HepG2 (cell line): Measurements from ENCODE around the gene VEZF1.

Experiments used
- GABPB1 ChIP-seq: IDR thresholded peaks from 2 replicates; pipeline ENCODE4 v1.6.1; 2016; ENCODE audit warnings: mild to moderate bottlenecking, missing genetic modification reagents, moderate library complexity, missing compliant biosample characterization
- HOXA7 ChIP-seq: sonication (generic); formaldehyde crosslinking; IDR thresholded peaks from 2 replicates; pipeline ENCODE4 v1.8.1; 2022; ENCODE audit warnings: mild to moderate bottlenecking, missing genetic modification reagents, moderate library complexity
- MXI1 ChIP-seq: IDR thresholded peaks from 3 replicates; pipeline ENCODE4 v1.6.1; 2012; ENCODE audit warnings: low read depth, low read length, inconsistent platforms, borderline replicate concordance
- RXRA ChIP-seq: sonication (generic); formaldehyde crosslinking; IDR thresholded peaks from 2 replicates; pipeline ENCODE4 v1.5.1; 2020; ENCODE audit warnings: missing genetic modification reagents
- TCF7 ChIP-seq: sonication (generic); IDR thresholded peaks from 2 replicates; pipeline ENCODE4 v1.6.1; 2016; ENCODE audit warnings: antibody characterized with exemption, low read depth
- ZNF224 ChIP-seq: sonication (generic); formaldehyde crosslinking; IDR thresholded peaks from 2 replicates; pipeline ENCODE4 v1.5.0; 2020; ENCODE audit warnings: mild to moderate bottlenecking, missing genetic modification reagents
- ZNF235 ChIP-seq: sonication (generic); formaldehyde crosslinking; IDR thresholded peaks from 2 replicates; pipeline ENCODE4 v1.8.1; 2023; ENCODE audit warnings: mild to moderate bottlenecking, missing genetic modification reagents, borderline replicate concordance
- ZNF282 ChIP-seq: fragments of 450-650 bp; IDR thresholded peaks from 2 replicates; pipeline ENCODE4 v1.6.1; 2018; ENCODE audit not compliant: partially characterized antibody
- TF ChIP-seq, protein P1 (sequence below): IDR thresholded peaks from 2 replicates; pipeline ENCODE4 v1.6.1; 2016
- TF ChIP-seq, protein P2 (sequence below): sonication (generic); formaldehyde crosslinking; IDR thresholded peaks from 2 replicates; pipeline ENCODE4 v1.8.1; 2022; ENCODE audit warnings: mild to moderate bottlenecking, missing genetic modification reagents
- TF ChIP-seq, protein P3 (sequence below): sonication (generic); formaldehyde crosslinking; IDR thresholded peaks from 2 replicates; pipeline ENCODE4 v1.5.0; 2020; ENCODE audit warnings: mild to moderate bottlenecking, missing genetic modification reagents, moderate library complexity

DNA sequence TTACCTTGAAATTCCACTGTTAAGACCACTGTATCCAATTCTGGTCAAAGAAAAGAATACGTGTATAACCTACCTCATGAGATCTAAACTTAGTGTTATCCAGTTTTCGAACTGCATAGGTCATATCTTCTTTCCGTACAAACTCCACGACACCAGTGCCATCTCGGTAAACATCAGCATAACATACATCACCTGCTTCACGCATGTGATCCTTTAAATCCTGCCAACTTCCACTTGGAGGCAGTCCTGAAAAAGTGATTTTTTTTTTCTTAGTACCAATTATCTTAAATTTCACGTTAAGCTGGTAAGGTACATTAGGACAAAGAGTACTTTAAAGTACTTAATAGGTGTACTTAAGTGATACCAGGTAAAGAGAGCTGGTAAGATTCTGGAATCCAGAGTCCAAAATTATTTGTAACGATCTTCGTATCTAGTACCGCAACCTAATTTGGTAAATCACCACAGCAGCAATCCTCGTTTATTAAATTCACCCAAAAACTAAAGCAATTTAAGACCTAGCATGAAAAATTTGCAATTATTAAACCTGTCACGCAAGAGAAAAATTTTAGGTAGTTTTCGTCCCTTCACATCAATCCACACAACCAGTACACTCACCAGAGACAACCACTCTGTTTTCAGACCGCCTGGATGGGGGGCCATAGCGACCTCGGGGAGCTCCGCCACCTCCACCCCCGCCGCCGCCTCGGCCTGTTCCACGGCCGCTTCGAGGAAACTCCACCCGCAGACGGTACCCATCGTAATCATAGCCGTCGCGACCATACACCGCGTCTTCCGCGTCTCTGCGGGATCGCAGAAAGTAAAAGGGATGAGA lies 17.9 kb upstream of the VEZF1 start:
- TF ChIP-seq, protein P1, sequence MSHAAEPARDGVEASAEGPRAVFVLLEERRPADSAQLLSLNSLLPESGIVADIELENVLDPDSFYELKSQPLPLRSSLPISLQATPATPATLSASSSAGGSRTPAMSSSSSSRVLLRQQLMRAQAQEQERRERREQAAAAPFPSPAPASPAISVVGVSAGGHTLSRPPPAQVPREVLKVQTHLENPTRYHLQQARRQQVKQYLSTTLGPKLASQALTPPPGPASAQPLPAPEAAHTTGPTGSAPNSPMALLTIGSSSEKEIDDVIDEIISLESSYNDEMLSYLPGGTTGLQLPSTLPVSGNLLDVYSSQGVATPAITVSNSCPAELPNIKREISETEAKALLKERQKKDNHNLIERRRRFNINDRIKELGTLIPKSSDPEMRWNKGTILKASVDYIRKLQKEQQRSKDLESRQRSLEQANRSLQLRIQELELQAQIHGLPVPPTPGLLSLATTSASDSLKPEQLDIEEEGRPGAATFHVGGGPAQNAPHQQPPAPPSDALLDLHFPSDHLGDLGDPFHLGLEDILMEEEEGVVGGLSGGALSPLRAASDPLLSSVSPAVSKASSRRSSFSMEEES (CRISPR knock-in tag) = no peak
- TF ChIP-seq, protein P2, sequence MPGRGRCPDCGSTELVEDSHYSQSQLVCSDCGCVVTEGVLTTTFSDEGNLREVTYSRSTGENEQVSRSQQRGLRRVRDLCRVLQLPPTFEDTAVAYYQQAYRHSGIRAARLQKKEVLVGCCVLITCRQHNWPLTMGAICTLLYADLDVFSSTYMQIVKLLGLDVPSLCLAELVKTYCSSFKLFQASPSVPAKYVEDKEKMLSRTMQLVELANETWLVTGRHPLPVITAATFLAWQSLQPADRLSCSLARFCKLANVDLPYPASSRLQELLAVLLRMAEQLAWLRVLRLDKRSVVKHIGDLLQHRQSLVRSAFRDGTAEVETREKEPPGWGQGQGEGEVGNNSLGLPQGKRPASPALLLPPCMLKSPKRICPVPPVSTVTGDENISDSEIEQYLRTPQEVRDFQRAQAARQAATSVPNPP (CRISPR knock-in tag) = no peak
- TF ChIP-seq HOXA7 (CRISPR knock-in tag) (no peak), ZNF282 (no peak), MXI1 (no peak), GABPB1 (no peak), ZNF224 (CRISPR knock-in tag) (no peak), ZNF235 (CRISPR knock-in tag) (no peak), RXRA (CRISPR knock-in tag) (no peak), TCF7 (no peak)
- TF ChIP-seq, protein P3, sequence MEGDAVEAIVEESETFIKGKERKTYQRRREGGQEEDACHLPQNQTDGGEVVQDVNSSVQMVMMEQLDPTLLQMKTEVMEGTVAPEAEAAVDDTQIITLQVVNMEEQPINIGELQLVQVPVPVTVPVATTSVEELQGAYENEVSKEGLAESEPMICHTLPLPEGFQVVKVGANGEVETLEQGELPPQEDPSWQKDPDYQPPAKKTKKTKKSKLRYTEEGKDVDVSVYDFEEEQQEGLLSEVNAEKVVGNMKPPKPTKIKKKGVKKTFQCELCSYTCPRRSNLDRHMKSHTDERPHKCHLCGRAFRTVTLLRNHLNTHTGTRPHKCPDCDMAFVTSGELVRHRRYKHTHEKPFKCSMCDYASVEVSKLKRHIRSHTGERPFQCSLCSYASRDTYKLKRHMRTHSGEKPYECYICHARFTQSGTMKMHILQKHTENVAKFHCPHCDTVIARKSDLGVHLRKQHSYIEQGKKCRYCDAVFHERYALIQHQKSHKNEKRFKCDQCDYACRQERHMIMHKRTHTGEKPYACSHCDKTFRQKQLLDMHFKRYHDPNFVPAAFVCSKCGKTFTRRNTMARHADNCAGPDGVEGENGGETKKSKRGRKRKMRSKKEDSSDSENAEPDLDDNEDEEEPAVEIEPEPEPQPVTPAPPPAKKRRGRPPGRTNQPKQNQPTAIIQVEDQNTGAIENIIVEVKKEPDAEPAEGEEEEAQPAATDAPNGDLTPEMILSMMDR (CRISPR knock-in tag) = no peak
